ENCODE measurements around the gene RPS27. TPM values are rescaled to one million over a fixed set of nuclear protein-coding genes. Genes with fewer than 3 reads are reported as not detected.

RPS27 gene
- total RNA-seq: 1,771 TPM

GRCh38 chr1:153990468-153991150 lies at the start of gene RPS27:
Gene RPS27 (plus strand): TSS chr1:153990762. CDS start chr1:153990797, 35 bp downstream.
- H3K36me3 ChIP-seq: peaks cover 0 to 34% of the 10 kb centered on the region in 2 donors
- H3K4me1 ChIP-seq: peaks cover 28% of the 10 kb centered on the region
- intact Hi-C loops (cut with DNase I): no loop called here
- H3K27ac ChIP-seq: peak within 1 kb of the TSS; percentile 93
- DNase-seq (ENCODE audit: extremely low spot score in 2 of 2): peak in 1 of 2 donors; percentile 96
- H3K9me3 ChIP-seq: no peaks in the 10 kb centered on the region
- TF ChIP-seq CTCF (IDR thresholded peaks at IDR 0.05): no peak
- TF ChIP-seq POLR2A (IDR thresholded peaks at IDR 0.05): peak in 1 of 2 donors; percentile 93
- TF ChIP-seq POLR2AphosphoS5 (IDR thresholded peaks at IDR 0.05; ENCODE audit: insufficient read depth in 1 of 2, low read depth in 1 of 2): peak; percentile 100
- H3K27me3 ChIP-seq: no peaks in the 10 kb centered on the region
- H3K4me3 ChIP-seq: peak within 1 kb of the TSS; percentile 92

DNA sequence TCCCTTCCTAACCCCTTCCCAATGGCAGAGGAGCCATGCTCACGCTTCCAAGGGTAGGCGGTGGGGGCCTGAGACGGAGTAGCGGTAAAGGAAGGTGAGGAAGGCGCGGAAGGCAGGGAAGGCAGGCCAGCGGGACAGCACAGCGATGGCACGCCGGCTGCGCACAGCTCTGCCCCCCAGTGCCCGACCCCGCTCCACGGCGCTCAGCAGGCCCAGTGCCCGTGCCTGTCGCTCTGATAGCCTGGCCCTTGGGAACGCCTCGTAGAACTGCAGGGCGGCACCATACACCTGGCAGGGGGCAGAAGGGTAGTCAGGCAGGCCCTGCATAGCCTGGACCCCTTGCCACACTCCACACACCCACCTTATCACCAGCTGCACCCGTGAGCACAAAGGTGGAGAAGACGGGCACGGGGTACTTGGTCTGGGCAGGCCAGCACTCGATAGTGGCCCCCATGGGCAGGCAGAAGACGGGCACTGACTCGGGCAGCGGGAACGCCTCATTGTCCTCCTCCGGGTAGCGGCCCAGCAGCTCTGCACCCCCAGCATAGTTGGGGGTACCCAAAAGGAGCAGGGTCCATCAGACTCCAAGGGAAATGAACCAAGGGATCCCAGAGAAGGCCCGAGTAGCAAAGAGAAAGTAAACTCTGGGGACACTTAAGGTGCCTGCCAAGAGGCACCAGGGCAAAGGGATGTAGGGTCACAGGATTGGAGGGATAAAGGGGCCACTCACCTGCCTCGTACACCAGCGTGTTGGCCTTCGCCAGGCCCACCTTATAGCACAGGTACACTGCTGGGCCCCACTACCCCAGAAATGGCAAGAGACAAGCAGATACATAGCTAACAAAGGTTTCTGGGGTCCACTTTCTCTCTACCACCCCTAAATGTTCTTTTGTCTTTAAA lies 48.5 kb upstream of the RPS27 start:
- intact Hi-C loops (cut with DNase I): loop anchor here (10.0 kb wide), 1 partner anchor 147 kb away; no protein-coding TSS in a partner anchor
- Histone ChIP-seq H3K27me3 (no peaks in the 10 kb centered on the region), H3K27ac (no peak overlapping the region), H3K9me3 (no peaks in the 10 kb centered on the region), H3K4me1 (peaks cover 25% of the 10 kb centered on the region), H3K36me3 (peaks cover 0 to 41% of the 10 kb centered on the region in 2 donors), H3K4me3 (no peak overlapping the region)
- no peak for DNase-seq (ENCODE audit: extremely low spot score in 2 of 2)
- TF ChIP-seq POLR2AphosphoS5 (IDR thresholded peaks at IDR 0.05; ENCODE audit: insufficient read depth in 1 of 2, low read depth in 1 of 2) (no peak), CTCF (IDR thresholded peaks at IDR 0.05) (no peak), POLR2A (IDR thresholded peaks at IDR 0.05) (no peak)

DNA sequence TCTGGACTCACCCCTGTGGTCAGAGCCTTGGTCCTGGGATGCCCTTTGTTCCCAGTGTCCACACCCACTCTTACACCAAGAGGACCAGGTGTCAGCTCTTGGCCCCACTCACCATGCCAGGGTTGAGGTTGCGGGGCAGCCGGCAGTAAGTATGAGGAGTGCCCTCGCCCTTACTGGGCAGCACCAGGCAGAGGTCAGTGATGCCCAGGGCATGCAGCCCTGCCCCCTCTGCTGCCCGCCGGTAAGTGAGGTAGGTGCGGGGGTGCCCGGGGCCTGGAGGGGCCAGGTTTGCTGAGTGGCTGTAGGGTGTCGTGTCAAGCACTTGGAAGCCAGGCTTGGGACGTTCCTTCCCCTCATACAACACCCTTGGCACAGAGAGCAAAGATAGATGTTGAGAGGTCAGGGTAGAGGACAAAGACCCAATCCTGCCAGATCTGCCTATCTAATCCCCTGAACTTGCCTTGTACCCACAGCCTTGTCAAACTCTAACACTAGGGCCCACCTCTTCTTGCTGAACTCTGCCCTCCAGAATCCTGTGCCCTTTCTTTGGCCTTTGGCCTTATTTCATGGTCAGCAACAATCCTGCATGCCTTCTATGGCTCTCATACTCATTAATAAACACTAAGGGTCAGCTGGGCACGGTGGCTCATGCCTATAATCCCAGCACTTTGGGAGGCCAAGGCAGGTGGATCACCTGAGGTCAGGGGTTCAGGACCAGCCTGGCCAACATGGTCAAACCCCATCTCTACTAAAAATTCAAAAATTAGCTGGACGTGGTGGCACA lies 47.6 kb upstream of the RPS27 start:
- TF ChIP-seq POLR2AphosphoS5 (IDR thresholded peaks at IDR 0.05; ENCODE audit: insufficient read depth in 1 of 2, low read depth in 1 of 2) (no peak), POLR2A (IDR thresholded peaks at IDR 0.05) (no peak), CTCF (IDR thresholded peaks at IDR 0.05) (no peak)
- H3K9me3 ChIP-seq: no peaks in the 10 kb centered on the region
- peaks cover 0 to 38% of the 10 kb centered on the region in 2 donors for H3K36me3 ChIP-seq
- no peak overlapping the region for H3K27ac ChIP-seq
- no peaks in the 10 kb centered on the region for H3K27me3 ChIP-seq
- intact Hi-C loops (cut with DNase I): loop anchor here (10.0 kb wide), 1 partner anchor 148 kb away; no protein-coding TSS in a partner anchor
- no peak overlapping the region for H3K4me3 ChIP-seq
- DNase-seq (ENCODE audit: extremely low spot score in 2 of 2): no peak
- peaks cover 27% of the 10 kb centered on the region for H3K4me1 ChIP-seq

- H3K4me1 ChIP-seq: peaks cover 27% of the 10 kb centered on the region
- intact Hi-C loops (cut with DNase I): loop anchor here (10.0 kb wide), 1 partner anchor 149 kb away; no protein-coding TSS in a partner anchor
- H3K27me3 ChIP-seq: no peaks in the 10 kb centered on the region
- no peaks in the 10 kb centered on the region for H3K9me3 ChIP-seq
- H3K27ac ChIP-seq: peak overlapping the region; percentile 99
- peaks cover 0 to 50% of the 10 kb centered on the region in 2 donors for H3K36me3 ChIP-seq
- H3K4me3 ChIP-seq: peak overlapping the region in 1 of 2 donors; percentile 4
- no peak for TF ChIP-seq CTCF (IDR thresholded peaks at IDR 0.05)
- no peak for TF ChIP-seq POLR2A (IDR thresholded peaks at IDR 0.05)
- no peak for TF ChIP-seq POLR2AphosphoS5 (IDR thresholded peaks at IDR 0.05; ENCODE audit: insufficient read depth in 1 of 2, low read depth in 1 of 2)
- no peak for DNase-seq (ENCODE audit: extremely low spot score in 2 of 2)
These were observed 46.3 kb upstream of the RPS27 start for GRCh38 chr1:153944005-153944826.

All from vagina (tissue), 2 donors.